ENCODE data around the gene ACER2.
"Not testable (repeated sequence)": the region's sequence is repeated elsewhere in the genome, so short reads cannot be mapped to it uniquely, and the experiment has no call there.

Gene ACER2

GRCh38 chr9:19385786-19386501, 22.9 kb upstream of the ACER2 start:
- no peak for DNase-seq (ENCODE audit: low read depth)
- no peak overlapping the region for H3K4me3 ChIP-seq (ENCODE audit: low read depth, low read length)
- no peak for TF ChIP-seq CTCF (IDR thresholded peaks at IDR 0.05; ENCODE audit: control insufficient read depth, extremely low read depth, insufficient read depth)

- DNase-seq (ENCODE audit: low read depth): no peak
- TF ChIP-seq CTCF (IDR thresholded peaks at IDR 0.05; ENCODE audit: control insufficient read depth, extremely low read depth, insufficient read depth): no peak
- H3K4me3 ChIP-seq (ENCODE audit: low read depth, low read length): no peak overlapping the region
These were observed 22.2 kb upstream of the ACER2 start for GRCh38 chr9:19386502-19387044.

- DNase-seq (ENCODE audit: low read depth): no peak
- TF ChIP-seq CTCF (IDR thresholded peaks at IDR 0.05; ENCODE audit: control insufficient read depth, extremely low read depth, insufficient read depth): 0 out of 2 replicates have a peak, but pooled peaks have one; percentile 0
These were observed 21.5 kb upstream of the ACER2 start for GRCh38 chr9:19387317-19387716.

DNA sequence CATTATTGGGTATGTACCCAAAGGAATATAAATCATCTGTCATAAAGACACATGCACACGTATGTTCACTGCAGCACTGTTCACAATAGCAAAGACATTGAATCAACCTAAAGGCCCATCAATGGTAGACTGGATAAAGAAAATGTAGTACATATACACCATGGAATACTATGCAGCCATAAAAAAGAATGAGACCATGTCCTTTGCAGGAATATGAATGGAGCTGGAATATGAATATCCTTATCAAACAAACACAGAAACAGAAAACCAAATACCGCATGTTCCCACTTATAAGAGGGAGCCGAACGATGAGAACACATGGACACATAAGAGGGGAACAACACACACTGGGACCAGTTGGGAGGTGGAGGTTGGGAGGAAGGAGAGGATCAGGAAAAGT, 19.3 kb upstream of the ACER2 start:
- DNase-seq (ENCODE audit: low read depth); H3K4me3 ChIP-seq (ENCODE audit: low read depth, low read length): not testable (repeated sequence)

More at GRCh38 chr9:19387317-19387716, 21.5 kb upstream of the ACER2 start:
- H3K4me3 ChIP-seq (ENCODE audit: low read depth, low read length): no peak overlapping the region

- DNase-seq (ENCODE audit: low read depth): no peak
- H3K4me3 ChIP-seq (ENCODE audit: low read depth, low read length): no peak overlapping the region
- no peak for TF ChIP-seq CTCF (IDR thresholded peaks at IDR 0.05; ENCODE audit: control insufficient read depth, extremely low read depth, insufficient read depth)
These were observed 11.0 kb upstream of the ACER2 start for GRCh38 chr9:19397845-19398244.

DNA sequence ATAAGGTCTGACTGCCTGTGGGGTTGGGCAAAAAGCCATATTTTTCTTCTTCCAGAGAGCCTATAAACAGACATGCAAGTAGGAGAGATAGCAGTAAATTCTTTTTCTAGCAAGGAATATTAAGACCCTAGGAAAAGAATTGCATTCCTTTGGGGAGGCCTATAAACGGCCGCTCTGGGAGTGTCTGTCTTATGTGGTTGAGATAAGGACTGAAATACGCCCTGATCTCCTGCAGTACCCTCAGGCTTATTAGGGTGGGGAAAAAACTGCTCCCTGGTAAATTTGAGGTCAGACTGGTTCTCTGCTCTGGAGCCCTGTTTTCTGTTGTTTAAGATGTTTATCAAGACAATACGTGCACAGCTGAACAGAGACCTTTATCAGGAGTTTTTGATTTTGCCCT, 5.6 kb upstream of the ACER2 start:
- not testable (repeated sequence) for H3K4me3 ChIP-seq (ENCODE audit: low read depth, low read length); DNase-seq (ENCODE audit: low read depth)

GRCh38 chr9:19404283-19405075, 4.3 kb upstream of the ACER2 start:
- TF ChIP-seq CTCF (IDR thresholded peaks at IDR 0.05; ENCODE audit: control insufficient read depth, extremely low read depth, insufficient read depth): no peak
- DNase-seq (ENCODE audit: low read depth): peak; percentile 99
- peak overlapping the region; percentile 26 for H3K4me3 ChIP-seq (ENCODE audit: low read depth, low read length)
